Stimulated activated CD4-positive, alpha-beta T cell treated with anti-CD3 and anti-CD28 coated beads, Interleukin-4, amount 100 ng/mL, for 4 hours (primary cell): Measurements from ENCODE around the gene CHST8.

Experiments
- DNase-seq, 2 experiments: peaks; one replicate each; pipeline ENCODE4 v3.0.0-alpha.2; 2020

Gene CHST8

GRCh38 chr19:33749016-33749415, 127.3 kb downstream of the CHST8 start:
- no peak for DNase-seq

- no peak for DNase-seq
These were observed 127.9 kb downstream of the CHST8 start for GRCh38 chr19:33749619-33750175.

- no peak for DNase-seq
These were observed 129.1 kb downstream of the CHST8 start for GRCh38 chr19:33750587-33751435.

GRCh38 chr19:33751436-33751770, 129.7 kb downstream of the CHST8 start:
- DNase-seq: no peak

- DNase-seq: no peak
These were observed 130.5 kb downstream of the CHST8 start for GRCh38 chr19:33752018-33752800.

- no peak for DNase-seq
These were observed 131.2 kb downstream of the CHST8 start for GRCh38 chr19:33752945-33753344.

GRCh38 chr19:33754361-33754760, 132.6 kb downstream of the CHST8 start:
- no peak for DNase-seq

- DNase-seq: no peak
These were observed 133.6 kb downstream of the CHST8 start for GRCh38 chr19:33755099-33756035.

- no peak for DNase-seq
These were observed 134.4 kb downstream of the CHST8 start for GRCh38 chr19:33756177-33756576.

GRCh38 chr19:33758541-33759013, 136.8 kb downstream of the CHST8 start:
- no peak for DNase-seq

GRCh38 chr19:33759356-33759755, 137.6 kb downstream of the CHST8 start:
- no peak for DNase-seq

- DNase-seq: no peak
These were observed 142.0 kb downstream of the CHST8 start for GRCh38 chr19:33763633-33764371.

GRCh38 chr19:33766623-33767022, 144.9 kb downstream of the CHST8 start:
- DNase-seq: no peak

GRCh38 chr19:33767898-33768413, 146.2 kb downstream of the CHST8 start:
- peak in 1 of 2 experiments; percentile 27 for DNase-seq

- DNase-seq: no peak
These were observed 147.5 kb downstream of the CHST8 start for GRCh38 chr19:33769208-33769607.

- DNase-seq: no peak
These were observed 148.4 kb downstream of the CHST8 start for GRCh38 chr19:33770107-33770506.

- peak; percentile 38 to 62 for DNase-seq
These were observed 149.8 kb downstream of the CHST8 start for GRCh38 chr19:33771384-33772101.

GRCh38 chr19:33772102-33772857, 150.5 kb downstream of the CHST8 start:
- no peak for DNase-seq

- DNase-seq: no peak
These were observed 151.1 kb downstream of the CHST8 start for GRCh38 chr19:33772858-33773180.
